OCI-LY3 (cell line): ENCODE data around the gene HSPA8.

Experiments used
- H2AFZ ChIP-seq: fragments of 200-600, 300-600 bp; shearing (Covaris generic); 2 replicates; pipeline ENCODE4 v1.6.0; 2014; ENCODE audit warnings: antibody characterized with exemption, low read depth, low read length
- H3K27ac ChIP-seq: fragments of 200-600, 300-600 bp; sonication (generic); 2 replicates; pipeline ENCODE4 v1.5.1; 2014; ENCODE audit warnings: mild to moderate bottlenecking, low read length, moderate library complexity, mixed read lengths
- H3K27me3 ChIP-seq: fragments of 200-600, 300-600 bp; sonication (generic); 2 replicates; pipeline ENCODE4 v1.6.1; 2014; ENCODE audit warnings: low read depth, low read length, mixed read lengths
- H3K36me3 ChIP-seq: fragments of 200-600, 300-600 bp; sonication (generic); replicated peaks from 2 replicates; pipeline ENCODE3; 2014; ENCODE audit warnings: low read depth, low read length, mixed read lengths
- H3K4me1 ChIP-seq: fragments of 300-600, 200-600 bp; sonication (generic); 2 replicates; pipeline ENCODE4 v1.6.1; 2014; ENCODE audit warnings: low read length, mixed read lengths
- H3K4me2 ChIP-seq: fragments of 200-600, 300-600 bp; sonication (generic); 2 replicates; pipeline ENCODE4 v1.6.1; 2014; ENCODE audit warnings: low read length, mixed read lengths
- H3K4me3 ChIP-seq: fragments of 300-600, 200-600 bp; sonication (generic); 2 replicates; pipeline ENCODE4 v1.5.1; 2014; ENCODE audit warnings: antibody characterized with exemption, mild to moderate bottlenecking, low read length, moderate library complexity
- H3K79me2 ChIP-seq: fragments of 300-600, 200-600 bp; shearing (Covaris generic); 2 replicates; pipeline ENCODE4 v1.6.1; 2014; ENCODE audit warnings: mild to moderate bottlenecking, low read length, mixed read lengths
- H3K9ac ChIP-seq: fragments of 300-600, 200-600 bp; shearing (Covaris generic); 2 replicates; pipeline ENCODE4 v1.6.0; 2014; ENCODE audit warnings: mild to moderate bottlenecking, low read length, moderate library complexity
- H3K9me3 ChIP-seq: fragments of 200-600, 300-600 bp; shearing (Covaris generic); 2 replicates; pipeline ENCODE4 v1.6.1; 2014; ENCODE audit warnings: low read length, mixed read lengths; ENCODE audit not compliant: insufficient read depth
- H4K20me1 ChIP-seq: fragments of 200-600, 300-600 bp; sonication (generic); 2 replicates; pipeline ENCODE4 v1.6.1; 2016; ENCODE audit warnings: low read length, mixed read lengths; ENCODE audit not compliant: insufficient read depth
- CTCF ChIP-seq: fragments of 200-600, 300-600 bp; sonication (generic); IDR thresholded peaks from 2 replicates; pipeline ENCODE4 v1.5.1; 2014; ENCODE audit warnings: antibody characterized with exemption, low read length, low read depth
- EZH2phosphoT487 ChIP-seq: fragments of 200-600 bp; shearing (Covaris generic); IDR thresholded peaks from 2 replicates; pipeline ENCODE4 v1.6.1; 2018; ENCODE audit warnings: antibody characterized with exemption, mixed run types, low read depth

HSPA8 gene

GRCh38 chr11:123033895-123034294, 28.0 kb downstream of the HSPA8 start:
- Histone ChIP-seq H3K4me3 (no peak overlapping the region), H3K9me3 (no peaks in the 10 kb centered on the region), H3K9ac (no peak overlapping the region), H3K4me2 (no peak overlapping the region), H3K4me1 (no peaks in the 10 kb centered on the region), H3K36me3 (no peaks in the 10 kb centered on the region), H4K20me1 (no peaks in the 10 kb centered on the region), H2AFZ (no peak overlapping the region), H3K27me3 (peaks cover 15% of the 10 kb centered on the region; the same call in 1 of the 2 replicates), H3K79me2 (no peaks in the 10 kb centered on the region), H3K27ac (no peak overlapping the region)
- TF ChIP-seq EZH2phosphoT487, result no peak
- TF ChIP-seq CTCF, result no peak; the same call in 1 of the 2 replicates

DNA sequence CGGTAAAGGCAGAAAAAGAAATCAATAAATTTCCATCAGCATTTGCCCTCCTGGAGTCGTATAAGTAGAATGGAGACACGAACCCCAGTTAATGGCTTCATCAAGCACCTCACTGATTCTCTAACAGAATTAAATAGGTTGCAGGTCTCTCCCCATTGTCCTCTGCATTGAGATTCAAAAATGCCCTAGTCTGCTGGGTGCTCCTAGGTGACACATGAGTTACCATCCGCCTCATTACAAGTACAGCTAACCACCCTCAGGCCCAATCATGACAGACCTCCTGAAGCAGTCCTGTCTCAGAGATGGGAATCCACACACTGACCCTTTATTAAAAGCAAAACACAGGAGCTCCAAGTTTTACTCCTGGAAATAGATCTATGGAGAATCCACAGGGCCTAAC, 31.4 kb downstream of the HSPA8 start:
- H3K27ac ChIP-seq, result no peak overlapping the region

GRCh38 chr11:123020968-123021367, 41.0 kb downstream of the HSPA8 start:
- no peak overlapping the region for H3K27ac ChIP-seq
- no peaks in the 10 kb centered on the region for H4K20me1 ChIP-seq
- peaks cover 8% of the 10 kb centered on the region for H3K4me1 ChIP-seq
- no peak overlapping the region for H3K9ac ChIP-seq
- TF ChIP-seq EZH2phosphoT487, result no peak
- peak; percentile 69 for TF ChIP-seq CTCF
- H3K79me2 ChIP-seq, result no peaks in the 10 kb centered on the region
- peaks cover 14% of the 10 kb centered on the region for H3K27me3 ChIP-seq
- H3K4me2 ChIP-seq, result no peak overlapping the region
- no peaks in the 10 kb centered on the region for H3K9me3 ChIP-seq
- H3K4me3 ChIP-seq, result no peak overlapping the region
- no peak overlapping the region for H2AFZ ChIP-seq
- H3K36me3 ChIP-seq, result no peaks in the 10 kb centered on the region

More for the DNA sequence above, 31.4 kb downstream of the HSPA8 start:
- H4K20me1 ChIP-seq, result no peaks in the 10 kb centered on the region
- no peak overlapping the region for H3K4me2 ChIP-seq
- H2AFZ ChIP-seq, result no peak overlapping the region
- H3K4me3 ChIP-seq, result no peak overlapping the region
- peaks cover 19% of the 10 kb centered on the region; the same call in 1 of the 2 replicates for H3K27me3 ChIP-seq
- H3K36me3 ChIP-seq, result no peaks in the 10 kb centered on the region
- no peaks in the 10 kb centered on the region for H3K79me2 ChIP-seq
- no peaks in the 10 kb centered on the region for H3K4me1 ChIP-seq
- H3K9me3 ChIP-seq, result no peaks in the 10 kb centered on the region
- no peak overlapping the region for H3K9ac ChIP-seq
- TF ChIP-seq CTCF, result no peak
- no peak for TF ChIP-seq EZH2phosphoT487

GRCh38 chr11:123018702-123019101, 43.2 kb downstream of the HSPA8 start:
- Histone ChIP-seq H3K4me3 (no peak overlapping the region), H3K27ac (no peak overlapping the region), H3K27me3 (peaks cover 14% of the 10 kb centered on the region), H3K4me2 (no peak overlapping the region), H2AFZ (no peak overlapping the region), H3K4me1 (peaks cover 7% of the 10 kb centered on the region), H3K9ac (no peak overlapping the region), H4K20me1 (no peaks in the 10 kb centered on the region), H3K36me3 (no peaks in the 10 kb centered on the region), H3K79me2 (no peaks in the 10 kb centered on the region), H3K9me3 (no peaks in the 10 kb centered on the region)
- TF ChIP-seq EZH2phosphoT487 (no peak), CTCF (no peak)
